B cell (primary cell): ENCODE data around the gene PRDX3.

Source experiments
- CTCF ChIP-seq: fragments of 200-600 bp; IDR thresholded peaks from one replicate; pipeline ENCODE4 v1.8.0; 2022; ENCODE audit warnings: antibody characterized with exemption, mild to moderate bottlenecking
- EZH2 ChIP-seq: IDR thresholded peaks from 2 replicates; pipeline ENCODE4 v1.6.1; 2012; ENCODE audit warnings: borderline replicate concordance, low read depth, mild to moderate bottlenecking, moderate library complexity, low read length; ENCODE audit not compliant: insufficient read depth, poor library complexity, severe bottlenecking

- TF ChIP-seq CTCF (no peak), EZH2 (no peak)
Measured at GRCh38 chr10:119176166-119176565, 2.4 kb downstream of the PRDX3 start.
